CD4-positive, alpha-beta T cell (primary cell): ENCODE data around the gene CCDC87. TPM values are rescaled to one million over a fixed set of nuclear protein-coding genes. Genes with fewer than 3 reads are reported as not detected.
"Not testable (repeated sequence)": the region's sequence is repeated elsewhere in the genome, so short reads cannot be mapped to it uniquely, and the experiment has no call there.

ENCODE experiments used
- ATAC-seq: fragments of 200-7000 bp; cut with Tn5 transposase; one replicate; pipeline ENCODE4 v1.10.0; 2022; ENCODE audit warnings: mild to moderate bottlenecking; ENCODE audit not compliant: poor library complexity
- CTCF ChIA-PET: fragments of 350-600 bp; sonication (Branson Sonifier 250); formaldehyde crosslinking; loops from one replicate; lab custom pipeline; 2021; ENCODE audit warnings: antibody characterized with exemption, inconsistent platforms; lab: Charles Lee
- POLR2A ChIA-PET: fragments of 350-600 bp; sonication (Branson Sonifier 250); formaldehyde crosslinking; loops from one replicate; lab custom pipeline; 2021; ENCODE audit warnings: antibody characterized with exemption, inconsistent platforms; lab: Charles Lee
- DNase-seq, 14 experiments: peaks; one replicate each; pipeline ENCODE4 v3.0.0-alpha.2; 2013 to 2020; ENCODE audit warnings: mixed read lengths in 2 of 14
- H3K27ac ChIP-seq, 2 donors: one replicate each; pipeline versions ENCODE4 v1.5.1 to v1.7.0; 2013; ENCODE audit warnings: low read length in 2 of 2, low read depth in 1 of 2, mild to moderate bottlenecking in 1 of 2
- H3K27me3 ChIP-seq, 2 experiments: 1 replicate in 1 of 2; 2 replicates in 1 of 2; pipeline versions ENCODE4 v1.6.1 to v1.7.0; 2013; ENCODE audit warnings: low read length in 2 of 2, control low read depth in 1 of 2, mild to moderate bottlenecking in 1 of 2, moderate library complexity in 1 of 2; ENCODE audit not compliant: insufficient read depth in 2 of 2, control insufficient read depth in 1 of 2
- H3K36me3 ChIP-seq: one replicate; pipeline ENCODE4 v1.6.1; 2013; ENCODE audit warnings: low read length, control low read depth; ENCODE audit not compliant: insufficient read depth
- H3K4me1 ChIP-seq: one replicate; pipeline ENCODE4 v1.6.1; 2013; ENCODE audit warnings: low read length, control low read depth; ENCODE audit not compliant: insufficient read depth
- H3K4me3 ChIP-seq: one replicate; pipeline ENCODE4 v1.5.1; 2013; ENCODE audit warnings: mild to moderate bottlenecking, low read length, moderate library complexity
- H3K9me3 ChIP-seq, 2 experiments: 1 replicate in 1 of 2; 2 replicates in 1 of 2; pipeline versions ENCODE4 v1.6.1 to v1.7.0; 2013; ENCODE audit warnings: low read length in 2 of 2, mild to moderate bottlenecking in 2 of 2, control low read depth in 1 of 2, moderate library complexity in 1 of 2; ENCODE audit not compliant: control insufficient read depth in 1 of 2, insufficient read depth in 1 of 2
- H3K27ac Mint-ChIP-seq: one replicate; pipeline ENCODE4 v1.8.0; 2020; ENCODE audit warnings: mixed read lengths
- H3K27me3 Mint-ChIP-seq: one replicate; pipeline ENCODE4 v1.8.0; 2021; ENCODE audit warnings: mixed read lengths
- H3K36me3 Mint-ChIP-seq: one replicate; pipeline ENCODE4 v1.8.0; 2021; ENCODE audit warnings: low read depth, mixed read lengths
- H3K4me1 Mint-ChIP-seq: one replicate; pipeline ENCODE4 v1.8.0; 2021; ENCODE audit warnings: low read depth, mixed read lengths
- H3K4me3 Mint-ChIP-seq: one replicate; pipeline ENCODE4 v1.8.0; 2020; ENCODE audit warnings: mild to moderate bottlenecking, mixed read lengths
- H3K9me3 Mint-ChIP-seq: one replicate; pipeline ENCODE4 v1.8.0; 2020; ENCODE audit warnings: mixed read lengths
- intact Hi-C, 2 experiments: fragments of 100-400 bp; cut with DNase I in 1 of 2; cut with micrococcal nuclease in 1 of 2; formaldehyde crosslinking; loops; one replicate each; pipeline versions ENCODE4 v1.15.1 to v1.9.0; 2023 to 2025; cut with DNase I, micrococcal nuclease
- total RNA-seq, 174 experiments: library from RNA in 2 of 174; stranded (reverse) in 2 of 174; gene quantifications; one replicate each; pipeline ENCODE4 v1.2.3 and lab custom pipeline; 2021 to 2026
- TF ChIP-seq, protein P1 (sequence below): fragments of 200-600 bp; IDR thresholded peaks from one replicate; pipeline ENCODE4 v1.8.0; 2022; ENCODE audit warnings: antibody characterized with exemption, mild to moderate bottlenecking

CCDC87 gene
- total RNA-seq, 2 experiments from 2014 or later = 0.22 to 0.25 TPM

DNA sequence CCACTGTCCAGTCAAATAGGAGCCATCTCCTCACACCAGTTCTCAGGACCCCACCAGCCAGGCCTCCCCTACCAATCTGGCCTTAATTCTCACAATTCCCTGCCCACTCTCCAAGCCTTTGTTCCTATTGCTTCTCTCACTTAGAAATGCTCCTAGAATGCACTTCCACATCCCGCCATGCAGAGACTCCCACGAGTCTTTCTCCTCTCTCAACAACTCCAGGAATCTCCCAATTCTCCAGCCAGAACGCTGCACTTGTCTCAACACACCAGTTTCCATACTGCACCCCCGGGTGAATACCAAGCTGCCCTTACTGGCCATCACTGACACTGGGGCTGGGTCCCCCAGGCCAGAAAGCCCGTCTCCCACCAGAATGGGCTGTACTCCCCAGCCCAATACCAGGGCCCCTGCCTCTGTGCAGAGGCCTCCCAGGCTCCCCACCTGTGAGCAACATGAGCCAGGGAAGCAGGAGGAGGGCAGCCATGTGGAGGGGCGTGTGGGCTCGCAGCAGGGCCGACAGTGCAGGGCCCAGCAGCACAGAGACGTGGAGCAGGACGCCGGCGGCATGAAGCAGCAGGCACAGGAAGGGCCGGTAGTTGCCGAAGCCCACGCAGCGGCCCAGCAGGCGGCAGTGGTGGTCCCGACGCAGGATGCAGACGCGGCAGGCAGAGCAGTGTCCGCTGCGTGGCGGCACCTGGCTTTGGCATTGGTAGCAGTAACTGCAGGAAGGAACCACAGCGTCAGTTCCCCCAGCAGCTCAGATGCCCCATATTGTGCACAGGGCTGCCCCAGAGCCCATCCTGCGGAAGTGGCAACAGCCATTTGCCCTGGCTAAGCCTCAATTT, 49.4 kb downstream of the CCDC87 start:
- ChIA-PET POLR2A (interaction anchor here (0.6 to 4.8 kb wide), 4 partner anchors 73 to 135 kb away, joined by 3 to 26 read pairs (median 12); partner anchors contain the start of genes RBM14, RBM4 and RBM4B), CTCF (interaction anchor here (0.7 to 1.6 kb wide), 3 partner anchors 37 to 135 kb away, joined by 3 to 9 read pairs (median 3); partner anchors contain the start of gene RBM4B)
- Histone ChIP-seq H3K27me3 (no peaks in the 10 kb centered on the region), H3K4me3 (peak overlapping the region; percentile 37), H3K36me3 (peaks cover 36% of the 10 kb centered on the region), H3K27ac (peak overlapping the region; percentile 39 to 65), H3K4me1 (peaks cover 44% of the 10 kb centered on the region), H3K9me3 (no peaks in the 10 kb centered on the region)
- no peaks in the 10 kb centered on the region for H3K9me3 Mint-ChIP-seq
- intact Hi-C loops = loop anchor here in 1 of 2 experiments (2.0 kb wide), 1 partner anchor 33 kb away; the partner anchor contains the start of gene BBS1
- TF ChIP-seq, protein P1, sequence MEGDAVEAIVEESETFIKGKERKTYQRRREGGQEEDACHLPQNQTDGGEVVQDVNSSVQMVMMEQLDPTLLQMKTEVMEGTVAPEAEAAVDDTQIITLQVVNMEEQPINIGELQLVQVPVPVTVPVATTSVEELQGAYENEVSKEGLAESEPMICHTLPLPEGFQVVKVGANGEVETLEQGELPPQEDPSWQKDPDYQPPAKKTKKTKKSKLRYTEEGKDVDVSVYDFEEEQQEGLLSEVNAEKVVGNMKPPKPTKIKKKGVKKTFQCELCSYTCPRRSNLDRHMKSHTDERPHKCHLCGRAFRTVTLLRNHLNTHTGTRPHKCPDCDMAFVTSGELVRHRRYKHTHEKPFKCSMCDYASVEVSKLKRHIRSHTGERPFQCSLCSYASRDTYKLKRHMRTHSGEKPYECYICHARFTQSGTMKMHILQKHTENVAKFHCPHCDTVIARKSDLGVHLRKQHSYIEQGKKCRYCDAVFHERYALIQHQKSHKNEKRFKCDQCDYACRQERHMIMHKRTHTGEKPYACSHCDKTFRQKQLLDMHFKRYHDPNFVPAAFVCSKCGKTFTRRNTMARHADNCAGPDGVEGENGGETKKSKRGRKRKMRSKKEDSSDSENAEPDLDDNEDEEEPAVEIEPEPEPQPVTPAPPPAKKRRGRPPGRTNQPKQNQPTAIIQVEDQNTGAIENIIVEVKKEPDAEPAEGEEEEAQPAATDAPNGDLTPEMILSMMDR = peak; percentile 47
- DNase-seq (peak; percentile 32 to 90 (median 56)), ATAC-seq (peak; percentile 64)
- H3K4me1 Mint-ChIP-seq = peaks cover 39% of the 10 kb centered on the region
- H3K4me3 Mint-ChIP-seq = peak overlapping the region; percentile 50
- peak overlapping the region; percentile 66 for H3K27ac Mint-ChIP-seq
- no peaks in the 10 kb centered on the region for H3K27me3 Mint-ChIP-seq
- H3K36me3 Mint-ChIP-seq = peaks cover 37% of the 10 kb centered on the region

DNA sequence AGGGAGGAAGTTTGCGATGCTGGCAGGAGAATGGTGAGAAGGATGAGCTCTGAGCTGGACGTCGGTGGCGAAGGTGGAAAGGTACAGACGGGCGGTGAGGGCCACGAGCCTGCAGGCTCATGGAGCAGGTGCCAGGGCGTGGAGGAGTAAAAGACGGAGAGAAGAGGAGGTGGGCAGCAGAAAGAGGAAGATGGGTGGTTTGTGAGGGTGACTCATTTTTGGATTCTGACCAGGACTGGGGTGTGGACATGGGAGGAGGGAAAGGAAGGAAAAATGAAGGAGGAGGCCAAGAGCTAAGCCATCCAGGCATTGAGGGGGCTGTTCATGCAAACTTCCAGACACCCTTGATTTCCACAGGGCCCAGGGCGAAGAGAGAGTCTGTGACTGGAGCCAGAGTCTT, 50.5 kb downstream of the CCDC87 start:
- Mint-ChIP-seq H3K27me3 (no peaks in the 10 kb centered on the region), H3K27ac (peak overlapping the region; percentile 66), H3K9me3 (no peaks in the 10 kb centered on the region), H3K4me1 (peaks cover 39% of the 10 kb centered on the region), H3K36me3 (peaks cover 42% of the 10 kb centered on the region), H3K4me3 (peak overlapping the region; percentile 73)
- Histone ChIP-seq H3K36me3 (peaks cover 36% of the 10 kb centered on the region), H3K9me3 (no peaks in the 10 kb centered on the region), H3K4me3 (no peak overlapping the region), H3K27me3 (no peaks in the 10 kb centered on the region), H3K27ac (no peak overlapping the region), H3K4me1 (peaks cover 44% of the 10 kb centered on the region)
- no peak for DNase-seq
- no peak for ATAC-seq
- TF ChIP-seq, protein P1 = no peak
- CTCF ChIA-PET = no interaction called here
- POLR2A ChIA-PET = no interaction called here
- intact Hi-C loops = loop anchor here in 1 of 2 experiments (2.0 kb wide), 1 partner anchor 32 kb away; the partner anchor contains the start of gene BBS1

DNA sequence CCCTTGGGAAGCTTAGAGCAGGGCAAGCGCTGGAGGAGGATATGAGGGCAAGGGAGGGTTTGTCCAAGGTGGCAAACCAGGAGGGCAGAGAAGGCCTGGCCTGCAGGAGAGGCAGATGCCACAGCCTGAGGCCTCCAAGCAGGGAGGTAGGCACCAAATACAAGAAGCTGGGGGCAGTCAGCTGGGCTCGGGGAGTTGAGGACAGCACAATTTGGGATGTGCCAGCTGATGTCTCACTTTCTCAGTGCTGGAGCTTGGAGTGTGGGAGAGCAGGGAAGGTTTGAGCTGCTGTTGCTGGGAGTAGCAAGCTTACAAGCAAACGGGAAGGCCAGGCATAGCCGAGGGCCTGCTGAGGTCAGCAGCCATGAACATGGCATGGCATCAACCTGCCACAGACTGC, 51.0 kb downstream of the CCDC87 start:
- Histone ChIP-seq H3K4me1 (peaks cover 40% of the 10 kb centered on the region), H3K4me3 (no peak overlapping the region), H3K27ac (no peak overlapping the region), H3K27me3 (no peaks in the 10 kb centered on the region), H3K36me3 (peaks cover 36% of the 10 kb centered on the region), H3K9me3 (no peaks in the 10 kb centered on the region)
- Mint-ChIP-seq H3K4me3 (peak overlapping the region; percentile 46), H3K9me3 (no peaks in the 10 kb centered on the region), H3K36me3 (peaks cover 46% of the 10 kb centered on the region), H3K4me1 (peaks cover 39% of the 10 kb centered on the region), H3K27me3 (no peaks in the 10 kb centered on the region), H3K27ac (peak overlapping the region; percentile 66)
- TF ChIP-seq, protein P1 = no peak
- ATAC-seq = no peak
- DNase-seq = no peak
- intact Hi-C loops = loop anchor here in 1 of 2 experiments (2.0 kb wide), 1 partner anchor 31 kb away; the partner anchor contains the start of gene BBS1
- POLR2A ChIA-PET = no interaction called here
- CTCF ChIA-PET = no interaction called here

DNA sequence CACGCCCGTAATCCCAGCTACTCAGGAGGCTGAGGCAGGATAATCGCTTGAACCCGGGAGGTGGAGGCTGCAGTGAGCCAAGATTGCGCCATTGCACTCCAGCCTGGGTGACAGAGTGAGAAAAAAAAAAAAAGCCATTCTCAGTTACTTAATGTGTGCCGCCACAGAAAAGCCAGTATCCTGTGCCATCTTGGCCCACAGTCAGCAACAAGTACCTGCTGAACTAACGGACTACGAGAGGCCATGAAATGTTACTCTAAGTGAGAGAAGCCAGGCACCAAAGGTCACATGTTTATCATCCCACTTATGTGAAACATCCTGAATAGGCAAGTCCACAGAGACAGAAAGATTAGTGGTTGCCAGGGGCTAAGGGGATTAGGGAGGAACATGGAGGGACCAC, 52.3 kb downstream of the CCDC87 start:
- H3K27me3 ChIP-seq, H3K27me3 Mint-ChIP-seq, DNase-seq, H3K4me3 ChIP-seq, H3K27ac Mint-ChIP-seq, intact Hi-C loops, H3K27ac ChIP-seq, ATAC-seq, POLR2A ChIA-PET, H3K9me3 ChIP-seq, H3K4me3 Mint-ChIP-seq, H3K9me3 Mint-ChIP-seq, CTCF ChIA-PET: not testable (repeated sequence)
- Mint-ChIP-seq H3K36me3 (peaks cover 59% of the 10 kb centered on the region), H3K4me1 (peaks cover 39% of the 10 kb centered on the region)
- Histone ChIP-seq H3K4me1 (peaks cover 32% of the 10 kb centered on the region), H3K36me3 (peaks cover 40% of the 10 kb centered on the region)
